Activated naive CD8-positive, alpha-beta T cell treated with anti-CD3 and anti-CD28 coated beads, Interleukin-2, amount 10 ng/mL, durations not matched to agents 7 days and 5 days (primary cell): ENCODE measurements around the gene SWSAP1. TPM values are rescaled to one million over a fixed set of nuclear protein-coding genes. Genes with fewer than 3 reads are reported as not detected.

Source experiments
- total RNA-seq, 2 experiments: library from RNA; stranded (reverse); gene quantifications; one replicate each; pipeline ENCODE4 v1.2.3, GENCODE V29; 2021

Gene SWSAP1
- total RNA-seq, 2 experiments from 2014 or later = 3.0 to 3.3 TPM

Other genes starting within 250 kb of the SWSAP1 start
- 10 to 100 TPM; 63.0 to 65.4 TPM for gene SPC24, start 218.9 kb upstream of the SWSAP1 start, total RNA-seq
- gene KANK2, start 177.1 kb upstream of the SWSAP1 start, total RNA-seq = 1 to 10 TPM; 5.3 to 7.9 TPM
- not detected for gene ANGPTL8, start 135.0 kb upstream of the SWSAP1 start, total RNA-seq
- gene DOCK6, start 112.1 kb upstream of the SWSAP1 start, total RNA-seq = under 1 TPM; 0.43 to 0.72 TPM
- not detected for gene TSPAN16, start 78.5 kb upstream of the SWSAP1 start, total RNA-seq
- gene RAB3D, start 35.0 kb upstream of the SWSAP1 start, total RNA-seq = 10 to 100 TPM; 10.1 to 11.8 TPM
- gene TMEM205, start 28.4 kb upstream of the SWSAP1 start, total RNA-seq = 10 to 100 TPM; 29.4 to 35.2 TPM
- 10 to 100 TPM; 36.2 to 40.7 TPM for gene CCDC159, start 28.1 kb upstream of the SWSAP1 start, total RNA-seq
- gene PLPPR2, start 19.2 kb upstream of the SWSAP1 start, total RNA-seq = 1 to 10 TPM; 5.5 to 6.3 TPM
- gene EPOR, start 9.6 kb downstream of the SWSAP1 start, total RNA-seq = 1 to 10 TPM; 8.3 to 8.8 TPM
- not detected for gene RGL3, start 44.6 kb downstream of the SWSAP1 start, total RNA-seq
- gene ODAD3, start 60.5 kb downstream of the SWSAP1 start, total RNA-seq = not detected
- gene PRKCSH, start 61.0 kb downstream of the SWSAP1 start, total RNA-seq = 100 to 1,000 TPM; 297 to 310 TPM
- not detected for gene ELAVL3, start 106.4 kb downstream of the SWSAP1 start, total RNA-seq
- gene ZNF653, start 131.2 kb downstream of the SWSAP1 start, total RNA-seq = 10 to 100 TPM; 21.1 to 21.8 TPM
- gene ECSIT, start 154.5 kb downstream of the SWSAP1 start, total RNA-seq = 10 to 100 TPM; 34.7 to 37.1 TPM
- gene CNN1, start 164.2 kb downstream of the SWSAP1 start, total RNA-seq = not detected
- 10 to 100 TPM; 47.0 to 49.0 TPM for gene ELOF1, start 184.6 kb downstream of the SWSAP1 start, total RNA-seq
- gene ACP5, start 203.0 kb downstream of the SWSAP1 start, total RNA-seq = 10 to 100 TPM; 32.0 to 35.0 TPM
- gene ZNF627, start 222.8 kb downstream of the SWSAP1 start, total RNA-seq = 1 to 10 TPM; 9.0 to 9.6 TPM